Glomerular visceral epithelial cell (primary cell): ENCODE data around the gene LMBRD2.
"Not testable (repeated sequence)": the region's sequence is repeated elsewhere in the genome, so short reads cannot be mapped to it uniquely, and the experiment has no call there.

Experiments used
- DNase-seq: peaks from one replicate; pipeline ENCODE4 v3.0.0-alpha.2; 2016; ENCODE audit errors: extremely low spot score

Gene LMBRD2

GRCh38 chr5:36151434-36152323 lies at the start of gene LMBRD2, which contains the start of gene SKP2:
LMBRD2 (minus strand) TSS chr5:36151887; CDS start chr5:36143349, 8,538 bp downstream.
SKP2 (plus strand) TSS chr5:36152111; CDS start chr5:36152263, 152 bp downstream.
- peak; percentile 98 for DNase-seq

- DNase-seq, result peak; percentile 36
These were observed 48.8 kb upstream of the LMBRD2 start for GRCh38 chr5:36200513-36200912.

- no peak for DNase-seq
These were observed 47.9 kb upstream of the LMBRD2 start for GRCh38 chr5:36199620-36200019.

- DNase-seq, result not testable (repeated sequence)
These were observed 47.1 kb upstream of the LMBRD2 start for GRCh38 chr5:36198783-36199182.

GRCh38 chr5:36198281-36198680 lies 46.6 kb upstream of the LMBRD2 start:
- DNase-seq, result no peak

GRCh38 chr5:36193746-36194145 lies 42.1 kb upstream of the LMBRD2 start:
- DNase-seq, result no peak

GRCh38 chr5:36184408-36184807 lies 32.7 kb upstream of the LMBRD2 start:
- not testable (repeated sequence) for DNase-seq

GRCh38 chr5:36181774-36182173 lies 30.1 kb upstream of the LMBRD2 start:
- DNase-seq, result no peak

- DNase-seq, result no peak
These were observed 29.1 kb upstream of the LMBRD2 start for GRCh38 chr5:36180556-36181350.

GRCh38 chr5:36179950-36180349 lies 28.3 kb upstream of the LMBRD2 start:
- DNase-seq, result no peak

- no peak for DNase-seq
These were observed 26.8 kb upstream of the LMBRD2 start for GRCh38 chr5:36178524-36178890.

- peak; percentile 42 for DNase-seq
These were observed 26.2 kb upstream of the LMBRD2 start for GRCh38 chr5:36177715-36178523.

GRCh38 chr5:36177154-36177553 lies 25.5 kb upstream of the LMBRD2 start:
- DNase-seq, result no peak

- no peak for DNase-seq
These were observed 23.4 kb upstream of the LMBRD2 start for GRCh38 chr5:36175043-36175442.

GRCh38 chr5:36174119-36174518 lies 22.4 kb upstream of the LMBRD2 start:
- DNase-seq, result no peak

GRCh38 chr5:36173426-36173825 lies 21.7 kb upstream of the LMBRD2 start:
- DNase-seq, result no peak

GRCh38 chr5:36172599-36172998 lies 20.9 kb upstream of the LMBRD2 start:
- DNase-seq, result no peak

- DNase-seq, result no peak
These were observed 19.2 kb upstream of the LMBRD2 start for GRCh38 chr5:36170832-36171424.

- DNase-seq, result no peak
These were observed 17.1 kb upstream of the LMBRD2 start for GRCh38 chr5:36168737-36169136.

- DNase-seq, result no peak
These were observed 12.8 kb upstream of the LMBRD2 start for GRCh38 chr5:36164461-36164860.

GRCh38 chr5:36162810-36163486 lies 11.3 kb upstream of the LMBRD2 start:
- DNase-seq, result no peak
